ENCODE data around the gene FBXL3.

GRCh38 chr13:77056382-77056781 is 29.4 kb upstream of the FBXL3 start:
- TF ChIP-seq, protein P1, sequence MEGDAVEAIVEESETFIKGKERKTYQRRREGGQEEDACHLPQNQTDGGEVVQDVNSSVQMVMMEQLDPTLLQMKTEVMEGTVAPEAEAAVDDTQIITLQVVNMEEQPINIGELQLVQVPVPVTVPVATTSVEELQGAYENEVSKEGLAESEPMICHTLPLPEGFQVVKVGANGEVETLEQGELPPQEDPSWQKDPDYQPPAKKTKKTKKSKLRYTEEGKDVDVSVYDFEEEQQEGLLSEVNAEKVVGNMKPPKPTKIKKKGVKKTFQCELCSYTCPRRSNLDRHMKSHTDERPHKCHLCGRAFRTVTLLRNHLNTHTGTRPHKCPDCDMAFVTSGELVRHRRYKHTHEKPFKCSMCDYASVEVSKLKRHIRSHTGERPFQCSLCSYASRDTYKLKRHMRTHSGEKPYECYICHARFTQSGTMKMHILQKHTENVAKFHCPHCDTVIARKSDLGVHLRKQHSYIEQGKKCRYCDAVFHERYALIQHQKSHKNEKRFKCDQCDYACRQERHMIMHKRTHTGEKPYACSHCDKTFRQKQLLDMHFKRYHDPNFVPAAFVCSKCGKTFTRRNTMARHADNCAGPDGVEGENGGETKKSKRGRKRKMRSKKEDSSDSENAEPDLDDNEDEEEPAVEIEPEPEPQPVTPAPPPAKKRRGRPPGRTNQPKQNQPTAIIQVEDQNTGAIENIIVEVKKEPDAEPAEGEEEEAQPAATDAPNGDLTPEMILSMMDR (conservative IDR thresholded peaks at IDR 0.05; ENCODE audit: low read depth, low read length) = no peak
- TF ChIP-seq EZH2phosphoT487 (IDR thresholded peaks at IDR 0.05; ENCODE audit: borderline replicate concordance, low read length) = no peak
